Sigmoid colon (tissue), 7 donors: ENCODE measurements around the gene FABP7. TPM values are rescaled to one million over a fixed set of nuclear protein-coding genes. Genes with fewer than 3 reads are reported as not detected.

Experiments used
- DNase-seq: peaks from one replicate; pipeline ENCODE4 v3.0.0-alpha.2; 2019
- H3K27ac ChIP-seq, 4 donors: fragments of 200-600 bp; sonication (generic); one replicate each; pipeline ENCODE4 v1.5.1; 2016 to 2019; ENCODE audit warnings: mild to moderate bottlenecking in 1 of 4
- H3K27me3 ChIP-seq, 3 donors: fragments of 200-600 bp; sonication (generic); one replicate each; pipeline ENCODE4 v1.5.1; 2019; ENCODE audit warnings: mild to moderate bottlenecking in 1 of 3
- H3K36me3 ChIP-seq, 4 donors: fragments of 200-600 bp; sonication (generic); one replicate each; pipeline ENCODE4 v1.5.1; 2016 to 2019
- H3K4me1 ChIP-seq, 4 donors: fragments of 200-600 bp; sonication (generic); one replicate each; pipeline ENCODE4 v1.5.1; 2017 to 2019
- H3K4me3 ChIP-seq, 4 donors: fragments of 200-600 bp; sonication (generic); one replicate each; pipeline ENCODE4 v1.5.1; 2017 to 2019; ENCODE audit warnings: mild to moderate bottlenecking in 2 of 4, moderate library complexity in 1 of 4
- H3K9me3 ChIP-seq, 4 donors: fragments of 200-600 bp in 3 of 4; sonication (generic) in 3 of 4; one replicate each; pipeline versions ENCODE4 v1.5.1 to v1.6.1; 2013 to 2019
- EP300 ChIP-seq, 4 donors: sonication (generic); formaldehyde crosslinking; IDR thresholded peaks; one replicate each; pipeline ENCODE4 v1.6.1; 2017; ENCODE audit warnings: antibody characterized with exemption in 4 of 4
- POLR2A ChIP-seq, 2 donors: fragments of 450-650 bp; IDR thresholded peaks; one replicate each; pipeline ENCODE4 v1.6.1; 2016; ENCODE audit warnings: antibody characterized with exemption in 2 of 2, mild to moderate bottlenecking in 2 of 2, moderate library complexity in 2 of 2
- POLR2AphosphoS5 ChIP-seq, 4 donors: sonication (generic); formaldehyde crosslinking; IDR thresholded peaks; one replicate each; pipeline ENCODE4 v1.6.1; 2017; ENCODE audit warnings: antibody characterized with exemption in 4 of 4
- WGBS, 2 donors: extraction: QIAGEN DNeasy Blood & Tissue Kit; methylation state at CpG; one replicate each; pipeline ENCODE4 v1.1.7; 2013; 5-methylcytosine and 5-hydroxymethylcytosine counted together
- intact Hi-C: fragments of 100-400 bp; cut with DNase I; formaldehyde crosslinking; loops from one replicate; pipeline ENCODE4 v1.15.1; 2023
- polyA plus RNA-seq, 3 donors: library from polyadenylated mRNA; stranded (reverse); fragments of 200-250 nt; gene quantifications; one replicate each; pipeline ENCODE4 v1.2.3, GENCODE V29; 2013
- total RNA-seq, 4 donors: library from RNA; depleted of rRNA; stranded (reverse); fragments of >200 nt; gene quantifications; one replicate each; pipeline ENCODE4 v1.1.0, GENCODE V29; 2016
- TF ChIP-seq, protein P1 (sequence below), 4 experiments: fragments of 450-650 bp in 3 of 4; fragments of 200-600 bp in 1 of 4; IDR thresholded peaks; one replicate each; pipeline ENCODE4 v1.5.1; 2016 to 2019; ENCODE audit warnings: antibody characterized with exemption in 4 of 4, mild to moderate bottlenecking in 3 of 4, moderate library complexity in 2 of 4
- donor health status: healthy with polysubstance abuse.
- donor health status: Bipolar disorder and iron deficiency.
- donor health status: healthy.

The FABP7 gene
- total and polyA plus RNA-seq, 7 donors: not detected

GRCh38 chr6:122804962-122805485 is 25.5 kb downstream of the FABP7 start:
- H3K27ac ChIP-seq: no peak overlapping the region
- H3K36me3 ChIP-seq: peaks cover 0 to 7% (median 0%) of the 10 kb centered on the region in 4 donors
- H3K4me3 ChIP-seq: no peak overlapping the region
- no peak for TF ChIP-seq POLR2AphosphoS5 (IDR thresholded peaks at IDR 0.05)
- TF ChIP-seq, protein P1, sequence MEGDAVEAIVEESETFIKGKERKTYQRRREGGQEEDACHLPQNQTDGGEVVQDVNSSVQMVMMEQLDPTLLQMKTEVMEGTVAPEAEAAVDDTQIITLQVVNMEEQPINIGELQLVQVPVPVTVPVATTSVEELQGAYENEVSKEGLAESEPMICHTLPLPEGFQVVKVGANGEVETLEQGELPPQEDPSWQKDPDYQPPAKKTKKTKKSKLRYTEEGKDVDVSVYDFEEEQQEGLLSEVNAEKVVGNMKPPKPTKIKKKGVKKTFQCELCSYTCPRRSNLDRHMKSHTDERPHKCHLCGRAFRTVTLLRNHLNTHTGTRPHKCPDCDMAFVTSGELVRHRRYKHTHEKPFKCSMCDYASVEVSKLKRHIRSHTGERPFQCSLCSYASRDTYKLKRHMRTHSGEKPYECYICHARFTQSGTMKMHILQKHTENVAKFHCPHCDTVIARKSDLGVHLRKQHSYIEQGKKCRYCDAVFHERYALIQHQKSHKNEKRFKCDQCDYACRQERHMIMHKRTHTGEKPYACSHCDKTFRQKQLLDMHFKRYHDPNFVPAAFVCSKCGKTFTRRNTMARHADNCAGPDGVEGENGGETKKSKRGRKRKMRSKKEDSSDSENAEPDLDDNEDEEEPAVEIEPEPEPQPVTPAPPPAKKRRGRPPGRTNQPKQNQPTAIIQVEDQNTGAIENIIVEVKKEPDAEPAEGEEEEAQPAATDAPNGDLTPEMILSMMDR (IDR thresholded peaks at IDR 0.05): no peak
- TF ChIP-seq POLR2A (IDR thresholded peaks at IDR 0.05): no peak
- no peak for TF ChIP-seq EP300 (IDR thresholded peaks at IDR 0.05)
- 73 to 87% methylated on average over 5 of the region's 5 CpGs for WGBS, 2 donors
- intact Hi-C loops: no loop called here
- DNase-seq: no peak
- no peaks in the 10 kb centered on the region for H3K9me3 ChIP-seq
- no peaks in the 10 kb centered on the region for H3K4me1 ChIP-seq
- H3K27me3 ChIP-seq: no peaks in the 10 kb centered on the region

DNA sequence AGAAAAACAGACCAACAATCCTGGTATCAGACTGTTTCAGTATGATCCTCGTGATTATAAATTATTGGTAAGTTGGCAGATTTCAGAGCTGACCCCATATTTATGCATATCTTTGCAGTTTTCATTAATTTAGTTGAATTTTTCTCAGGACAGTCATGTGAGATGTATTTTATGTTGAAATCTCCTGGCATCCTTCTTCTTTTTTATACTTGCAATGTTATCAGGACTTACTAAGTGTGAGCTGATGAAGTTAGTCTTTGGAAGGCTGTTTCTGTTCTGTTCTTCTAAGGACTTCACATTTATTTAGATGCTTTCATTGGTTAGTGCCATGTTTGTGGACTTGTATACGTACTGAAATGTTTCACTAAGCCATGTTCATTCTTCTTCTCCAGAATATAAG is 26.8 kb downstream of the FABP7 start:
- Histone ChIP-seq H3K27me3 (no peaks in the 10 kb centered on the region), H3K36me3 (peaks cover 0 to 13% (median 0%) of the 10 kb centered on the region in 4 donors), H3K4me1 (no peaks in the 10 kb centered on the region), H3K9me3 (no peaks in the 10 kb centered on the region), H3K4me3 (no peak overlapping the region), H3K27ac (no peak overlapping the region)
- WGBS, 2 donors: 75 to 88% methylated on average over 2 of the region's 2 CpGs
- TF ChIP-seq, protein P1 (IDR thresholded peaks at IDR 0.05): no peak
- TF ChIP-seq POLR2AphosphoS5 (IDR thresholded peaks at IDR 0.05): no peak
- no peak for TF ChIP-seq EP300 (IDR thresholded peaks at IDR 0.05)
- no peak for TF ChIP-seq POLR2A (IDR thresholded peaks at IDR 0.05)
- intact Hi-C loops: no loop called here
- DNase-seq: no peak

- H3K27ac ChIP-seq: no peak overlapping the region
- no peaks in the 10 kb centered on the region for H3K27me3 ChIP-seq
- H3K36me3 ChIP-seq: peaks cover 0 to 13% (median 0%) of the 10 kb centered on the region in 4 donors
- intact Hi-C loops: no loop called here
- no peak overlapping the region for H3K4me3 ChIP-seq
- DNase-seq: no peak
- no peaks in the 10 kb centered on the region for H3K4me1 ChIP-seq
- 79 to 88% methylated on average over 10 of the region's 10 CpGs for WGBS, 2 donors
- TF ChIP-seq POLR2A (IDR thresholded peaks at IDR 0.05): no peak
- TF ChIP-seq POLR2AphosphoS5 (IDR thresholded peaks at IDR 0.05): no peak
- no peak for TF ChIP-seq EP300 (IDR thresholded peaks at IDR 0.05)
- TF ChIP-seq, protein P1 (IDR thresholded peaks at IDR 0.05): no peak
- H3K9me3 ChIP-seq: no peaks in the 10 kb centered on the region
Observed at GRCh38 chr6:122808121-122808885, 28.8 kb downstream of the FABP7 start.

DNA sequence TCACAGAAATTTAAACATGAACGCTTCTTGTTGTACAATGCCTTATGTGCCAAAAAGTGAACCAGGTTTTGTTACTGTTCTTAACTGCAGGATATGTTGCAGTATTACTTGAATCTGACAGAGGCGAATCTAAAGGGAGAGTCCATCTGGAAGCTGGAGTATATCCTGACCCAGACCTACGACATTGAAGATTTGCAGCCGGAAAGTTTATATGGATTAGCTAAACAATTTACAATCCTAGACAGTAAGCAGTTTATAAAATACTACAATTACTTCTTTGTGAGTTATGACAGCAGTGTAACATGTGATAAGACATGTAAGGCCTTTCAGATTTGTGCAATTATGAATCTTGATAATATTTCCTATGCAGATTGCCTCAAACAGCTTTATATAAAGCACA is 29.5 kb downstream of the FABP7 start:
- no peak overlapping the region for H3K4me3 ChIP-seq
- H3K36me3 ChIP-seq: peaks cover 0 to 13% (median 0%) of the 10 kb centered on the region in 4 donors
- no peak for DNase-seq
- H3K27ac ChIP-seq: no peak overlapping the region
- TF ChIP-seq EP300 (IDR thresholded peaks at IDR 0.05): no peak
- no peak for TF ChIP-seq POLR2A (IDR thresholded peaks at IDR 0.05)
- no peak for TF ChIP-seq POLR2AphosphoS5 (IDR thresholded peaks at IDR 0.05)
- TF ChIP-seq, protein P1 (IDR thresholded peaks at IDR 0.05): no peak
- WGBS, 2 donors: 36 to 60% methylated on average over 4 of the region's 4 CpGs
- H3K27me3 ChIP-seq: no peaks in the 10 kb centered on the region
- intact Hi-C loops: no loop called here
- no peaks in the 10 kb centered on the region for H3K9me3 ChIP-seq
- H3K4me1 ChIP-seq: no peaks in the 10 kb centered on the region
